NOMO-1 treated with dmso at 0.1 percent for 144 hours (cell line): ENCODE data around the gene SLC25A45.

ENCODE experiments used
- DNase-seq: peaks from one replicate; lab custom pipeline; 2025; ENCODE audit not compliant: unreplicated experiment; lab: John Stamatoyannopoulos, UW

SLC25A45 gene

GRCh38 chr11:65327021-65327420, 55.4 kb downstream of the SLC25A45 start:
- DNase-seq = no peak

- no peak for DNase-seq
These were observed 57.0 kb downstream of the SLC25A45 start for GRCh38 chr11:65325435-65325834.
